ENCODE data around the gene SMU1.

SMU1 gene

GRCh38 chr9:33040792-33041431 is 35.6 kb downstream of the SMU1 start:
- FAIRE-seq (peak; percentile 20), DNase-seq (ENCODE audit: insufficient read length, low spot score) (no peak)
- TF ChIP-seq SPI1 (IDR thresholded peaks at IDR 0.05; ENCODE audit: low read depth, low read length) (no peak), POU2F2 (IDR thresholded peaks at IDR 0.05; ENCODE audit: low read depth, low read length) (no peak), TAF1 (IDR thresholded peaks at IDR 0.05; ENCODE audit: low read depth, low read length) (no peak), POLR2AphosphoS5 (IDR thresholded peaks at IDR 0.05; ENCODE audit: low read depth, low read length) (no peak), POLR2A (IDR thresholded peaks at IDR 0.05; ENCODE audit: low read depth, low read length) (peak; percentile 39; the same call in 1 of the 2 replicates), PAX5 (IDR thresholded peaks at IDR 0.05; ENCODE audit: insufficient read depth, low read length, severe bottlenecking) (no peak)

GRCh38 chr9:33032865-33033264 is 43.6 kb downstream of the SMU1 start:
- TF ChIP-seq POU2F2 (IDR thresholded peaks at IDR 0.05; ENCODE audit: low read depth, low read length), result no peak
- TF ChIP-seq TAF1 (IDR thresholded peaks at IDR 0.05; ENCODE audit: low read depth, low read length), result no peak
- no peak for TF ChIP-seq SPI1 (IDR thresholded peaks at IDR 0.05; ENCODE audit: low read depth, low read length)
- TF ChIP-seq POLR2AphosphoS5 (IDR thresholded peaks at IDR 0.05; ENCODE audit: low read depth, low read length), result no peak
- TF ChIP-seq POLR2A (IDR thresholded peaks at IDR 0.05; ENCODE audit: low read depth, low read length), result no peak
- TF ChIP-seq PAX5 (IDR thresholded peaks at IDR 0.05; ENCODE audit: insufficient read depth, low read length, severe bottlenecking), result no peak
- FAIRE-seq, result no peak
- DNase-seq (ENCODE audit: insufficient read length, low spot score), result no peak

GRCh38 chr9:33032292-33032691 is 44.2 kb downstream of the SMU1 start:
- DNase-seq (ENCODE audit: insufficient read length, low spot score), result no peak
- FAIRE-seq, result peak; percentile 33
- TF ChIP-seq POU2F2 (IDR thresholded peaks at IDR 0.05; ENCODE audit: low read depth, low read length) (no peak), POLR2A (IDR thresholded peaks at IDR 0.05; ENCODE audit: low read depth, low read length) (no peak), PAX5 (IDR thresholded peaks at IDR 0.05; ENCODE audit: insufficient read depth, low read length, severe bottlenecking) (no peak), POLR2AphosphoS5 (IDR thresholded peaks at IDR 0.05; ENCODE audit: low read depth, low read length) (no peak), TAF1 (IDR thresholded peaks at IDR 0.05; ENCODE audit: low read depth, low read length) (no peak), SPI1 (IDR thresholded peaks at IDR 0.05; ENCODE audit: low read depth, low read length) (no peak)

- DNase-seq (ENCODE audit: insufficient read length, low spot score) (no peak), FAIRE-seq (no peak)
- TF ChIP-seq PAX5 (IDR thresholded peaks at IDR 0.05; ENCODE audit: insufficient read depth, low read length, severe bottlenecking) (no peak), POLR2AphosphoS5 (IDR thresholded peaks at IDR 0.05; ENCODE audit: low read depth, low read length) (no peak), POU2F2 (IDR thresholded peaks at IDR 0.05; ENCODE audit: low read depth, low read length) (no peak), SPI1 (IDR thresholded peaks at IDR 0.05; ENCODE audit: low read depth, low read length) (no peak), TAF1 (IDR thresholded peaks at IDR 0.05; ENCODE audit: low read depth, low read length) (no peak), POLR2A (IDR thresholded peaks at IDR 0.05; ENCODE audit: low read depth, low read length) (no peak)
Observed at GRCh38 chr9:33030285-33030684, 46.2 kb downstream of the SMU1 start.

- FAIRE-seq, result no peak
- no peak for DNase-seq (ENCODE audit: insufficient read length, low spot score)
- TF ChIP-seq POLR2A (IDR thresholded peaks at IDR 0.05; ENCODE audit: low read depth, low read length) (no peak), POU2F2 (IDR thresholded peaks at IDR 0.05; ENCODE audit: low read depth, low read length) (no peak), TAF1 (IDR thresholded peaks at IDR 0.05; ENCODE audit: low read depth, low read length) (no peak), SPI1 (IDR thresholded peaks at IDR 0.05; ENCODE audit: low read depth, low read length) (no peak), POLR2AphosphoS5 (IDR thresholded peaks at IDR 0.05; ENCODE audit: low read depth, low read length) (no peak), PAX5 (IDR thresholded peaks at IDR 0.05; ENCODE audit: insufficient read depth, low read length, severe bottlenecking) (no peak)
Observed at GRCh38 chr9:33029231-33029786, 47.2 kb downstream of the SMU1 start.

GRCh38 chr9:33025572-33026342 is 50.7 kb downstream of the SMU1 start:
- peak; percentile 38 for DNase-seq (ENCODE audit: insufficient read length, low spot score)
- peak; percentile 69 for FAIRE-seq
- TF ChIP-seq SPI1 (IDR thresholded peaks at IDR 0.05; ENCODE audit: low read depth, low read length) (no peak), TAF1 (IDR thresholded peaks at IDR 0.05; ENCODE audit: low read depth, low read length) (no peak), POLR2A (IDR thresholded peaks at IDR 0.05; ENCODE audit: low read depth, low read length) (no peak), PAX5 (IDR thresholded peaks at IDR 0.05; ENCODE audit: insufficient read depth, low read length, severe bottlenecking) (no peak), POLR2AphosphoS5 (IDR thresholded peaks at IDR 0.05; ENCODE audit: low read depth, low read length) (no peak), POU2F2 (IDR thresholded peaks at IDR 0.05; ENCODE audit: low read depth, low read length) (no peak)

- DNase-seq (ENCODE audit: insufficient read length, low spot score) (peak; percentile 82), FAIRE-seq (peak; percentile 97)
- TF ChIP-seq POU2F2 (IDR thresholded peaks at IDR 0.05; ENCODE audit: low read depth, low read length) (peak; percentile 93), TAF1 (IDR thresholded peaks at IDR 0.05; ENCODE audit: low read depth, low read length) (peak; percentile 97), POLR2A (IDR thresholded peaks at IDR 0.05; ENCODE audit: low read depth, low read length) (peak; percentile 99), SPI1 (IDR thresholded peaks at IDR 0.05; ENCODE audit: low read depth, low read length) (no peak), POLR2AphosphoS5 (IDR thresholded peaks at IDR 0.05; ENCODE audit: low read depth, low read length) (peak; percentile 100), PAX5 (IDR thresholded peaks at IDR 0.05; ENCODE audit: insufficient read depth, low read length, severe bottlenecking) (peak; percentile 68)
Observed at GRCh38 chr9:33024966-33025571, 51.4 kb downstream of the SMU1 start, which contains the start of gene DNAJA1. Gene DNAJA1 (plus strand): TSS chr9:33025273. CDS start chr9:33026485, 1,212 bp downstream.

GRCh38 chr9:33024126-33024965 is 52.1 kb downstream of the SMU1 start:
- DNase-seq (ENCODE audit: insufficient read length, low spot score) (no peak), FAIRE-seq (peak; percentile 56)
- TF ChIP-seq SPI1 (IDR thresholded peaks at IDR 0.05; ENCODE audit: low read depth, low read length), result no peak
- TF ChIP-seq POLR2A (IDR thresholded peaks at IDR 0.05; ENCODE audit: low read depth, low read length), result no peak
- no peak for TF ChIP-seq POLR2AphosphoS5 (IDR thresholded peaks at IDR 0.05; ENCODE audit: low read depth, low read length)
- no peak for TF ChIP-seq PAX5 (IDR thresholded peaks at IDR 0.05; ENCODE audit: insufficient read depth, low read length, severe bottlenecking)
- TF ChIP-seq POU2F2 (IDR thresholded peaks at IDR 0.05; ENCODE audit: low read depth, low read length), result no peak
- no peak for TF ChIP-seq TAF1 (IDR thresholded peaks at IDR 0.05; ENCODE audit: low read depth, low read length)
